ENCODE data around the gene TBCA.

GRCh38 chr5:77683171-77683732 is 92.9 kb downstream of the TBCA start:
- TF ChIP-seq, protein P1, sequence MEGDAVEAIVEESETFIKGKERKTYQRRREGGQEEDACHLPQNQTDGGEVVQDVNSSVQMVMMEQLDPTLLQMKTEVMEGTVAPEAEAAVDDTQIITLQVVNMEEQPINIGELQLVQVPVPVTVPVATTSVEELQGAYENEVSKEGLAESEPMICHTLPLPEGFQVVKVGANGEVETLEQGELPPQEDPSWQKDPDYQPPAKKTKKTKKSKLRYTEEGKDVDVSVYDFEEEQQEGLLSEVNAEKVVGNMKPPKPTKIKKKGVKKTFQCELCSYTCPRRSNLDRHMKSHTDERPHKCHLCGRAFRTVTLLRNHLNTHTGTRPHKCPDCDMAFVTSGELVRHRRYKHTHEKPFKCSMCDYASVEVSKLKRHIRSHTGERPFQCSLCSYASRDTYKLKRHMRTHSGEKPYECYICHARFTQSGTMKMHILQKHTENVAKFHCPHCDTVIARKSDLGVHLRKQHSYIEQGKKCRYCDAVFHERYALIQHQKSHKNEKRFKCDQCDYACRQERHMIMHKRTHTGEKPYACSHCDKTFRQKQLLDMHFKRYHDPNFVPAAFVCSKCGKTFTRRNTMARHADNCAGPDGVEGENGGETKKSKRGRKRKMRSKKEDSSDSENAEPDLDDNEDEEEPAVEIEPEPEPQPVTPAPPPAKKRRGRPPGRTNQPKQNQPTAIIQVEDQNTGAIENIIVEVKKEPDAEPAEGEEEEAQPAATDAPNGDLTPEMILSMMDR (IDR thresholded peaks at IDR 0.05): no peak
- no peak for TF ChIP-seq POLR2A (IDR thresholded peaks at IDR 0.05)
